Gastrocnemius medialis (tissue), 4 donors: Measurements from ENCODE around the gene DDX24.

Experiments used
- CTCF ChIP-seq, 5 experiments: fragments of 450-650 bp in 3 of 5; fragments of 200-600 bp in 2 of 5; sonication (generic) in 2 of 5; IDR thresholded peaks in 4 of 5; conservative IDR thresholded peaks in 1 of 5; 1 replicate in 4 of 5; 2 replicates in 1 of 5; pipeline ENCODE4 v1.5.1; 2016 to 2019; ENCODE audit warnings: antibody characterized with exemption in 5 of 5, mild to moderate bottlenecking in 3 of 5, moderate library complexity in 3 of 5
- POLR2A ChIP-seq, 2 donors: fragments of 450-650 bp; IDR thresholded peaks; one replicate each; pipeline ENCODE4 v1.6.1; 2017; ENCODE audit warnings: antibody characterized with exemption in 2 of 2, mild to moderate bottlenecking in 2 of 2, moderate library complexity in 2 of 2

- TF ChIP-seq CTCF (IDR thresholded peaks at IDR 0.05 in 4 of 5, conservative IDR thresholded peaks at IDR 0.05 in 1 of 5) (no peak), POLR2A (IDR thresholded peaks at IDR 0.05) (no peak)
These were observed 28.9 kb upstream of the DDX24 start for GRCh38 chr14:94109915-94110250.
